Measurements from ENCODE around the gene AZU1.
"Not testable (repeated sequence)": the region's sequence is repeated elsewhere in the genome, so short reads cannot be mapped to it uniquely, and the experiment has no call there.

Gene AZU1

DNA sequence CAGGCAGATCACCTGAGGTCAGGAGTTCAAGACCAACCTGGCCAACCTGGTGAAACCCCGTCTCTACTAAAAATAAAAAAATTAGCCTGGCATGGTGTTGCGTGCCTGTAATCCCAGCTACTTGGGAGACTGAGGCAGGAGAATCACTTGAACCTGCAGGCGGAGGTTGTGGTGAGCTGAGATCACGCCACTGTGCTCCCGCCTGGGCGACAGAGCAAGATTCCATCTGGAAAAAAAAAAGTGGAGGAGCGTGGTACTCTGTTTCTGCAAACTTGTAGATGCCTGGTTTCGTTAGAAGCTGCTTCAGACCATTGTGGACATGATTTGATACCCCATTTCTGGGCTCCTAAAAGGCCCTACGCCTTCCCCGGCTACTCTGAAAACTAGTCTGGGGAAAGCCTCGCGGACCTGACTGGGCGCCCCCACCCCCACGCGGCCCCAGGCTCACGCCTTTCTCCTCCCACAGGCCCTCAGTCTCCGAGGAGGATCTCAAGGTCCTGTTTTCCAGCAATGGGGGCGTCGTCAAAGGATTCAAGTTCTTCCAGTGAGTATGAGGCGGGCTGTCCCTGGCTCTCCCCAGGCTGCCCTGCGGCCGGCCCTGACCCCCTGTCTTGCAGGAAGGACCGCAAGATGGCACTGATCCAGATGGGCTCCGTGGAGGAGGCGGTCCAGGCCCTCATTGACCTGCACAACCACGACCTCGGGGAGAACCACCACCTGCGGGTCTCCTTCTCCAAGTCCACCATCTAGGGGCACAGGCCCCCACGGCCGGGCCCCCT is 17.4 kb upstream of the AZU1 start:
- DNase-seq (ENCODE audit: low read depth in 2 of 2): no peak

DNA sequence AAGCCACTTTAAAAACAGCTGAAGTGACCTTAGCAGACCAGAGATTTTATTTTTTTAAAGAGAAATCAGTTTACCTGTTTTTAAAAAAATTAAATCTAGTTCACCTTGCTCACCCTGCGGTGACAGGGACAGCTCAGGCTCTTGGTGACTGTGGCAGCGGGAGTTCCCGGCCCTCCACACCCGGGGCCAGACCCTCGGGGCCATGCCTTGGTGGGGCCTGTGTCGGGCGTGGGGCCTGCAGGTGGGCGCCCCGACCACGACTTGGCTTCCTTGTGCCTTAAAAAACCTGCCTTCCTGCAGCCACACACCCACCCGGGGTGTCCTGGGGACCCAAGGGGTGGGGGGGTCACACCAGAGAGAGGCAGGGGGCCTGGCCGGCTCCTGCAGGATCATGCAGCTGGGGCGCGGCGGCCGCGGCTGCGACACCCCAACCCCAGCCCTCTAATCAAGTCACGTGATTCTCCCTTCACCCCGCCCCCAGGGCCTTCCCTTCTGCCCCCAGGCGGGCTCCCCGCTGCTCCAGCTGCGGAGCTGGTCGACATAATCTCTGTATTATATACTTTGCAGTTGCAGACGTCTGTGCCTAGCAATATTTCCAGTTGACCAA is 16.7 kb upstream of the AZU1 start:
- DNase-seq (ENCODE audit: low read depth in 2 of 2): no peak

DNA sequence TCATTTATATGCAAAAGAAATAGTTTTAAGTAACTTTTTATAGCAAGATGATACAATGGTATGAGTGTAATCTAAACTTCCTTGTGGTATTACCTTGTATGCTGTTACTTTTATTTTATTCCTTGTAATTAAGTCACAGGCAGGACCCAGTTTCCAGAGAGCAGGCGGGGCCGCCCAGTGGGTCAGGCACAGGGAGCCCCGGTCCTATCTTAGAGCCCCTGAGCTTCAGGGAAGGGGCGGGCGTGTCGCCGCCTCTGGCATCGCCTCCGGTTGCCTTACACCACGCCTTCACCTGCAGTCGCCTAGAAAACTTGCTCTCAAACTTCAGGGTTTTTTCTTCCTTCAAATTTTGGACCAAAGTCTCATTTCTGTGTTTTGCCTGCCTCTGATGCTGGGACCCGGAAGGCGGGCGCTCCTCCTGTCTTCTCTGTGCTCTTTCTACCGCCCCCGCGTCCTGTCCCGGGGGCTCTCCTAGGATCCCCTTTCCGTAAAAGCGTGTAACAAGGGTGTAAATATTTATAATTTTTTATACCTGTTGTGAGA is 16.1 kb upstream of the AZU1 start:
- DNase-seq (ENCODE audit: low read depth in 2 of 2): no peak

DNA sequence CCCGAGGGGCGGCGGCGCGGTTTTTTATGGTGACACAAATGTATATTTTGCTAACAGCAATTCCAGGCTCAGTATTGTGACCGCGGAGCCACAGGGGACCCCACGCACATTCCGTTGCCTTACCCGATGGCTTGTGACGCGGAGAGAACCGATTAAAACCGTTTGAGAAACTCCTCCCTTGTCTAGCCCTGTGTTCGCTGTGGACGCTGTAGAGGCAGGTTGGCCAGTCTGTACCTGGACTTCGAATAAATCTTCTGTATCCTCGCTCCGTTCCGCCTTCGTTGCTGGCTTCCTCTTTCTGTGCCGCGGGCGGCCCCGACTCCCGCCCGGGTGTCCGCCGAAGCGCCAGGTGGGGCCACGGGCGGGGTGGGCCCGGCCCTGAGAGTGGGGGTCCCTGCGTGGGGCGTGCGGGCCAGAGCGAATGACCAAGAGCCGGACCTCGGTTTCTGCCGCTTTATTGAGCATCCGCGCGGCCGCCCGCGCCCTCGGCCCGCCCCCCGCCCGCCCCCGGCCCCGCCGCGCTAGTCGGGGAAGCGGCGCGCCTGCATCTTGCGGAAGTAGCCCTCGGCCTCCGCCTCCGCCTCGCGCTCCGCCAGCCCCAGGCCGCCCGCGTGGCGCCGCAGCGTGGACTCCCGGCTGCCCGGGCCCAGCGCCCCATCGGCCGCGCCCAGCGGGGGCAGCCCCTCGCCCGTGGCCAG is 15.4 kb upstream of the AZU1 start:
- DNase-seq (ENCODE audit: low read depth in 2 of 2): no peak

DNA sequence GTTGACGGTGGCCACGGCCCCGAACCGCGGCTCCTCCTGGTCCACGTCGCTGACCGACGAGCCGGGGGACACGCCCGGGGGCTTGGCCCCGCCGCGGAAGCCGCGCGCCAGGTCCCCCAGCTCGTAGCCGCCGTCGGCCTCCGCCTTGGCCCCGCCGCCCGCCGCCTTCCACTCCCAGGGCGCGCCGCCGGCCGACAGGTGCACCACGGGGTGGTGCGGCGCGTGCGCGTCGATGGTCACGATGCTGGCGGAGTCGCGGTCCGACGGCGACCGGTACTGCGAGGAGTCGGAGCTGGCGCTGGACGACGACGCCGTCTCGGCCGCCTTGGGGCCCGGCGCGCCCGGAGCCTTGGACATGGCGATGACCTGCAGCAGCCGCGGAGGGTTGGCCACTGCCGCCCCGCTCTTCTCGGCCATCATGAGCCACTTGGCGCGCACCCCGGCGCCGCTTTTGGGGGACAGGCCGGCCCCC is 14.9 kb upstream of the AZU1 start:
- no peak for DNase-seq (ENCODE audit: low read depth in 2 of 2)

DNA sequence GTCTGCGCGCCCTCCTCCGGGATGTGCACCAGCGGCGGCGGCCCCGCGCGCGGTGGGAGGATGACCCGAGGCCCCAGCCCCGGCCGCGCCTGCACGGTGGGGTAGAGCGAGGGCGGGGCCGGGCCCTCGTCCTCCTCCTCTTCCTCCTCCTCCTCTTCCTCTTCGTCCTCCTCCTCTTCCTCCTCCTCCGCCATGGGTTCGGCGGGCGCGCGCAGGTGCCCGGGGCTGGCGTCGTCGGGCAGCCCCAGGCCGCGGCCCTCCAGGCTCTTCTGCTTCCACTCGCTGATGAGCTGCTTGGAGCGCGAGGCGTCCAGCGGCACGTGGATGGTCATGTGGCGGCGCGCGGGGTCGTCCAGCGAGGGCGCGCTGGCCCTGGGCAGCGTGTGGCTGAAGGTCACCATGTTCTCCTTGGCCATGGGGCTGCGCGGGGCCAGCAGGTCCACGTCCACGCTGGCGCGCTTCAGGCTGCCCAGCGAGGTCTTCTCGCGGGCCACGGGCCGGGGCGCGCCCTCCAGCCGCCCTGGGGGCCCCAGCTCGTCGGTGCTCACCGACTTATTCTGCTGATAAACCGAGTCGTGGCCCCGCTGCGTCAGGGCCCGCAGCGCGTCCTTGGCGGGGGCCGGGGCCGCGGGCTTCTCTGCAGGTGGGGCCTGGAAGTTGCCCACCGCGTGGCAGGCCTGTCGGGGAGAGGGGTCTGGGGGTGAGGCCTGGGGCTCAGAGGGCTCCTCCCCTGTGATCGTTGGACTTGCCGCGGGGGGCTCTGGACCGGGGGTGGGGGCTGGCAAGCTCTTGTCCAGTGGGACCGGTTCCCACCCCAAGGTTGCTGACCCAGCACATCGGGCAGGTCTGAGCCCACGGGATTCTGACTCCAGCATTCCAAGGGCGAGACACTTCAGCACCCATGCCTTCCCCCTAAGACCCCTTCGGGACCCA is 14.2 kb upstream of the AZU1 start:
- no peak for DNase-seq (ENCODE audit: low read depth in 2 of 2)

DNA sequence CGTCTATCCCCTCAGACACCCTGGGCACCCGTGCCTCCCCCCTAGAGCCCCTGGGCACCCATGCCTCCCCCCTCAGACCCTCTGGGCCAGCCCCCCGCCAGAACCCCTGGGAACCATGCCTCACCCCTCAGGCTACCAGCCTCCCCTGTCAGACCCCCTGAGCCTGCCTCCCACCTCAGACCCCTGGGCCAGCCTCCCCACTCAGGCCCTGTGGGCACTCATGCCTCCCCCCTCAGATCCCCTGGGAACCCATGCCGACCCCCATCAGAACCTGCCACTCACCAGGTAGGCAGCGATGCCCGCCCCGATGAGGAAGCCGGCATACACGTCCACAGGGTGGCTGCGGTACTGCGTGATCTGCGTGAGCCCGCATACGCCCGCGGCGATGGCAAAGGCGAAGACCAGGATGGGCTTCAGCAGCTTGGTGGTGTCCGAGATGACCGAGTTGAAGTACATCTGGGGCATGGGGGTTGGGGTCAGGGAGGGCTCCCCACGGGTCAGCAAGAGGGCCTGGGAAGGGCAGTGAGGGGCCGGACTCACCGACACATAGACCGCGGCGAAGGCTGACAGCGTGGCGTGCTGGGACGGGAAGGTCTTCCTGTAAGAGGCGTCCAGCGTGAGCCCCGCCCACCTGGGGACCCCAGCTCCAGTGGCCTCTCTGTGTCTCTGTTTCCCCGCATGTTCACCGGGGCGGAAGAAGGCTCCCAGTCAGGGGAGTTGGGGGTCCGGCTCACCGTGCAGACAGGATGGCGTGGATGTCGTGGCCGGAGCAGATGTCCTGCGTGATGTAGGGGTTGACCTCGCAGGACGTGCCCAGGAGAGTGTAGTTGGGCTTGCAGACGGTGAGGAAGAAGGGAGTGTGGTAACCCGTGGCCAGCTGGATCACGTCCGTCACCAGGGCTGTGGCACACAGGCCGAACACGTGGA is 13.2 kb upstream of the AZU1 start:
- no peak for DNase-seq (ENCODE audit: low read depth in 2 of 2)

DNA sequence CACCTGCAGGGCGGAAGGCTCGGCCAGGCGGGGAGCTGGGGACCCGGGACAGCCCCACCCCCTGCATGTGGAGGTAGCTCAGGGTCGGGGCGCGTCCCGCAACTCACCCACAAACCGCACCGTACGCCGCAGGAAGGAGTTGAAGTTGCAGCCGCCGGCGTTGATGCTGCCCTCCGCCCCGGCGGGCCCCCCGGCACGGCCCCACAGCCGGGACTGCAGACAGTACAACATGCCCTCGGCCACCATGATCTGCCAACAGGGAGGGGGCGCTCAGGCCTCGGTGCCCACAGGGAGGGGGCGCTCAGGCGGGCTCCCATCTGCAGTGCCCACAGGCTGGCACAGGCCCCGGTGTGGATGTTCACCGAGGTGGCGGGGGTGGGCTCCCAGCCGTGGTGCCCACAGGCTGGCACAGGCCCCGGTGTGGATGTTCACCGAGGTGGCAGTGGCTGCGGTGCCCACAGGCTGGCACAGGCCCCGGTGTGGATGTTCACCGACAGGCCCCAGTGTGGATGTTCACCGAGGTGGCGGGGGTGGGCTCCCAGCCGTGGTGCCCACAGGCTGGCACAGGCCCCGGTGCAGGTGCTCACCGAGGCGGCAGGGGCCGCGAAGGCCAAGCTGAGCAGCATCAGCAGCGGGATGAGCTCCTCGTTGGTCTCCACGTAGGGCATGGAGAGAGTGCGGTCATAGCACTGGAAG is 12.4 kb upstream of the AZU1 start:
- no peak for DNase-seq (ENCODE audit: low read depth in 2 of 2)

DNA sequence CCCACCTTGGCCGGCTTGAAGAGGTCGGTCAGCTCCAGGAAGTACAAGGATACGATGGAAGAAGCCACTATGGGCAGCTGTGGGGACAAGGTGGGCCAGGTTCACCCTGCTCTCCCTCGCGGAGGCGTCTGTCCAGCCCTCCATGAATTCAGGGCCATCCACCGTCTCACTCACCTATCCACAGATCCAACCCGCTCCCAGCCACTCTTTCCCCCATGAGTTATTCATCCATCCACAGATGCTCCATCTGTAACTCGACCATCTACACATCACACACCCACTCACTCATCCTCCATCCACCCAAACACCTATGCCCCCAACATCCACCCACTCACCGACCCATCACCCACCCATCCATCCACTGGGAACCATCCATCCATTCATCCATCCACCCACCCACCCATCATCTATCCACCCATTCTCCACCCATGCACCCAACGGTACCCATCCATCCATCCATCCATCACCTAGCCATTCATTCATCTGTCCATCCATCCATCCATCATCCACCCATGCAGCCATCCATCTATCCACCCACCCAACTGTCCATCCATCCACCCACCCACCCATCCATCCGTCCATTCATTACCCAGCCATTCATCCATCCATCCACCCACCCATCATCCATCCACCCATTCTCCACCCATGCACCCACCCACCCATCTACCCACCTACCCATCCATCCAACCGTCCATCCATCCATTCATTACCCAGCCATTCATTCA is 11.7 kb upstream of the AZU1 start:
- DNase-seq (ENCODE audit: low read depth in 2 of 2): no peak

DNA sequence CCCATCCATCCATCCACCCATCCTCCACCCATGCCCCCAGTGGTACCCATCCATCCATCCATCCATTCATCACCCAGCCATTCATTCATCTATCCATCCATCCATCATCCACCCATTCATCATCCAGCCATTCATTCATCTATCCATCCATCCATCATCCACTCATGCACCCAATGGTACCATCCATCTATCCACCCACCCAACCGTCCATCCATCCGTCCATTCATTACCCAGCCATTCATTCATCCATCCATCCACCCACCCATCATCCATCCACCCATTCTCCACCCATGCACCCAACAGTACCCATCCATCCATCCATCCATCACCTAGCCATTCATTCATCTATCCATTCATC is 11.2 kb upstream of the AZU1 start:
- DNase-seq (ENCODE audit: low read depth in 2 of 2): no peak

DNA sequence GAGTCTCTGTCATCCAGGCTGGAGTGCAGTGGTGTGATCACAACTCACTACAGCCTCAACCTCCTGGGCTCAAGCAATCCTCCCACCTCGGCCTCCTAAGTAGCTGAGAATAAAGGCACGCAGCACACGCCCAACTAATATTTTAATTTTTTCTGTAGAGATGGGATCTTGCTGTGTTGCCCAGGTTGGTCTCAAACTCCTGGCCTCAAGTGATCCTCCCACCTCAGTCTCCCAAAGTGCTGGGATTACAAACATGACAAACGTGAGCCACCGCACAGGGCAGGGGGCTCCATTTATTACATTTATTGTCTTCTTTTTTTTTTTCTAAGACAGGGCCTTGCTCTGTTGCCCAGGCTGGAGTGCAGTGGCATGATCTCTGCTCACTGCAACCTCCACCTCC is 7.4 kb upstream of the AZU1 start:
- DNase-seq (ENCODE audit: low read depth in 2 of 2): not testable (repeated sequence)

DNA sequence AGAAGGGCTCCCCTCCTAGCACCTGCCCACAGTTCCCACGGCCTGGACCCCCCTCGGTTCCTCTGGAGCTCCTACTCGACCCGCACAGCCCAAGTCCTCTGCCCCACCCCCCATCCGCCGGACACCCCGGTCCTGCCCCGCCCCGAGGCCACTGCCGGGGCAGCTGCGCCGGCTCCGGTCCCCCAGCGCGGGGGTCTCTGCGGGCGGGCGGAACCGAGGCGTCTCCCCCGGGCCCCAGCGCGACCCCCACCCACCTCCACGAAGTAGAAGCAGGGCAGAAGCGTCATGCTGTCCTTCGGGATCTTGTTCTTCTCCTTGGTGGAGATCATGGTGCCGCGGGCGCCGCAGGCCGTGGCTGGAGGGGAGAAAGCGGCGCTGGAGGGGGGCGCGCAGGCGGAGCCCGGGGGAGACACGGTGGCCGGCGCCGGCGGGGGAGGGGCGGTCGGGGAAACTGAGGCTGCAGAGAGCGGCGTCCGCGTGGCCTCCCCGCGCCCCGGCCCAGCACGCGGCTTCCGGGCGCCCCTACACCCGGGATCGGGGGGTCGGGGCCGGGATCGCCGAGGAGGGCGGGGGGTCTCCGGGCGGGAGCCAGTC is 6.3 kb upstream of the AZU1 start:
- DNase-seq (ENCODE audit: low read depth in 2 of 2): no peak

DNA sequence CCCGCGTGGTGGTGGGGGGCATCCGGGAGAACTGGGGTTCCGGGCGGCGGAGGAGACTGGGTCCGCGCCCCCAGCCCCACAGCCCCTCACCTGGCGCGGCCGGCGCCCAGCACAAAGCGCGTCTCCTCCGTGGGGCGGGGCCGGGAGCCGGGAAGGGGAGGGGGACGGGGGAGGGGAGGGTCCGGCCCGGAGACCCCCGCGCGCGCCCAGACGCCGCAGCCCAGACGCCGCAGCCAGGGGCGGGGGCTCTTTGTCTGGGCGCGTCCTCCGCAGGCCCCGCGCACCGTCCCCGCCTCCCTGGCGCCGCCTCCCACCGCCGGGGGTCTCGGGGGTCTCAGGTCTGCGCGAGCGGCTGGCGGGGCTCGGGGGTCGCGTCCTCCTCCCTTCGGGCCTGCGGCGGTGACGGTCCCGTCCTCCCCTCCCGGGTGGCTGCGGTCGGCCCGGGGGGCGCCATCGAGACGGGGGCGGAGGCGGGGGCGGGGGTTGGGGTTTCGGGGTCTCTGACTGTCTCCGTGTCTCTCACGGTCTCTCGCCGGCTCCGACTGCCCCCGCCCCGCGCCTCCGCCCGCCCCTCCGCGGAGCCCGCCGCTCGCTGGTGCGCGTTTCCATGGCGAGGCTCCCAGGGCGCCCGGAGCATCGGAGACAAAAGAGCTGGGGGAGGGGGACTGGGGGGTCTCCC is 5.7 kb upstream of the AZU1 start, which contains the start of gene PLPPR3:
TSS of gene PLPPR3 (minus strand) at position 131 of the 679 bp plus-strand sequence. CDS start 396 bp downstream, outside the sequence.
- DNase-seq (ENCODE audit: low read depth in 2 of 2): no peak

DNA sequence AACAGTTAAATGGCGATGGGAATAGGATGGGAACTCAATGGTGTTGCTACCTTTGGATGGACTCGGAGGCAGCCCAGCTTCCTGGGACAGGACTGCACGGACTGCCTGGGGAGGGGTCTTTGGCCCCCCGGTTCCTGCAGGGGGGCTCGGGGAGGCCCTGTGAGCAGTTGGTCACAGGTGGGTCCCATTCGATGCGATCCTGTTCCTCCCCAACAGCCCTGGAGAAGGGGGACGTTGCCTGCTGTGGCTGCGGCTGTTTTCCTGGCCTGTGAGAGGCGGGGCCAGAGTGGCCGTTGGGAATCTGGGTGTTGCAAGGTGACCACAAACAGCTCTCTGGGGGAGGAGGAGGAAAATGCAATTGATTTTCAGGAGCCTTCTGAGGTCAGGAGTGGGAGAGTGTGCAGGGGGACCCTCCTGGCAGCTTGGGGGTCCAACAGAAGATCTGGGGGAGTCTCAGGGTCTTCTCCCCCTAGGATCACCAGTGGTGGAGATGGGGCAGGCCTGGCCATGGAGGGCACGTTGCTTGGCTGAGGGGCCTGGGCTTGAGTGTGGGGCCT is 4.0 kb upstream of the AZU1 start:
- no peak for DNase-seq (ENCODE audit: low read depth in 2 of 2)

DNA sequence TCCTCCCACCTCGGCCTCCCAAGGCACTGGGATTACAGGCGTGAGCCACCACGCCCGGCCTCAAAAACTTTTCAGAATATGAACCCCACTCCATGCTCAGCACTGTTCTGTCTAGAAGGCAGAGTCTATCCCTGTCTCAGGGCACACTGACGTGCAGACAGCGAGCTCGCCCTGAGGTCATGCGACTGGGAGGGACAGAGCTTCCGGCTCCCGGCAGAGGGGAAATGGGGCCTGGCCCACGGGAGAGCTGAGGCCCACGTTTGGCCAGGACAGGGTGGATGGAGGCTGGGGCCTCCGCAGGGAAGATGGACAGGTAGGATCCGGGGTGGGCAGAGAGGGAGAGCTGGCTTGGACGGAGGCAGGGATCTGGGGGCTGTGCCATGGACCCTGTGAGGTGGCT is 2.8 kb upstream of the AZU1 start:
- DNase-seq (ENCODE audit: low read depth in 2 of 2): no peak

DNA sequence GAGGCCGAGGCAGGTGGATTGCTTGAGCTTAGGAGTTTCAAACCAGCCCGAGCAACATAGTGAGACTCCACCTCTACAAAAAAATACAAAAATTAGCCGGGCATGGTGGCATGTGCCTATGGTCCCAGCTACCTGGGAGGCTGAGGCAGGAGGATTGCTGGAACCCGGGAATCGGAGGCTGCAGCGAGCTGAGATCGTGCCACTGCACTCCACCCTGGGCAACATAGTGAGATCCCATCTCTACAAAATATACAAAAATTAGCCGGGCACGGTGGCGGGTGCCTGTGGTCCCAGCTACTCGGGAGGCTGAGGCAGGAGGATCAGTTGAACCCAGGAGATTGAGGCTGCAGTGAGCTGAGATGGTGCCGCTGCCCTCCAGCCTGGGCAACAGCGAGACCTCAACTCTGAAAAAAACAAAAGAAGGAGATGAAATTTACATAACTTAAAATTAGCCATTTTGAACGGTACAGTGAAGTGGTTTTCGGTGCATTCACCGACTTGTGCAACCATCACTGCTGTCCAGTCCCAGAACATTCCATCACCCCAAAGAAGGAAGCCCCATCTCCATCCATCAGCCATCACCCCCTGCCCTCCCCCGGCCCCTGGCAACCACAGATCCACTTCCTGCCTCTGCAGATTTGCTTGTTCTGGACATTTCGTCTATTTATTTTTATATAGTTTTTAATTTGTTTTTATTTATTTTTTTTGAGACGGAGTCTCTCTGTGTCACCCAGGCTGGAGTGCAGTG is 1.6 kb upstream of the AZU1 start:
- no peak for DNase-seq (ENCODE audit: low read depth in 2 of 2)

DNA sequence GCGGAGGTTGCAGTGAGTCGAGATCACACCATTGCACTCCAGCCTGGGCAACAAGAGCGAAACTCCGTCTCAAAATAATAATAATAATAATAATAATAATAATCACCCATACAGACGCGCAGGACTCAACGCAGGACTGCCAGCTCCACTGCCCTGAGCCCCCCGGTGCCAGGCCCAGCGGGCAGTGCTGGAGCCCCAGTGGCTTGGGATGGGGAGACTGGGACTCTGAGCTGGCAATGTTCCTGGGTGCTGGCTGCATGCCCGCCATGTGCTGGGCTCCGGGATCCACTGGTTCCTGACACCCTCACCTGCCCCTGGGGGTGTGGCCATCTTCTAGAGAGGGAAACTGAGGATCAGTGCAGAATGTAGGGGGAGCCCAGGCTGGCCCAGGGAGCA is 325 bp upstream of the AZU1 start:
- no peak for DNase-seq (ENCODE audit: low read depth in 2 of 2)
